Astrocyte (in vitro differentiated cells and primary cell): Measurements from ENCODE around the gene KCNK2.

ENCODE experiments used
- EZH2 ChIP-seq: IDR thresholded peaks from 2 replicates; pipeline ENCODE4 v1.6.1; 2012; ENCODE audit warnings: mild to moderate bottlenecking, low read length, inconsistent platforms; ENCODE audit not compliant: insufficient read depth
- TF ChIP-seq, protein P1 (sequence below): IDR thresholded peaks from 2 replicates; pipeline ENCODE4 v1.5.1; 2011; ENCODE audit warnings: low read depth, mild to moderate bottlenecking, inconsistent platforms, low read length, moderate library complexity; ENCODE audit not compliant: insufficient read depth

DNA sequence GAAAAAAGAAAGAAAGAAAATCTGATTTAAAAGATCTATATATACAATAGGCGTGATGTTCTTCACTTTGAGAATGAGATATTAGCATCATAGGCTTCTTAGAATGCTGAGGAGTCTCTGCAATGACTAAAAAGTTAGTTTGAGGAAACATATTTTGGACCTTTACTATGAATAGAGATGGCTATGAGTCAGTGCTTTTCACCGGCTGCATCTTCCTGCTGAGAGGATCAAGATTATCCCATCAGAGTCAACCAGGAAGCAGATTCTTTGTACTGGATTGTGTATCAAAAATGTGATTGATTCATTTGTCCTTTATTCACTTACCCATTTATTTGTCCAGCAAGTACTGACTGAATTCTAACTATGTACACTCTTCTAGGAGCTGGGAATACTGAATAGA lies 144.2 kb downstream of the KCNK2 start:
- TF ChIP-seq, protein P1, sequence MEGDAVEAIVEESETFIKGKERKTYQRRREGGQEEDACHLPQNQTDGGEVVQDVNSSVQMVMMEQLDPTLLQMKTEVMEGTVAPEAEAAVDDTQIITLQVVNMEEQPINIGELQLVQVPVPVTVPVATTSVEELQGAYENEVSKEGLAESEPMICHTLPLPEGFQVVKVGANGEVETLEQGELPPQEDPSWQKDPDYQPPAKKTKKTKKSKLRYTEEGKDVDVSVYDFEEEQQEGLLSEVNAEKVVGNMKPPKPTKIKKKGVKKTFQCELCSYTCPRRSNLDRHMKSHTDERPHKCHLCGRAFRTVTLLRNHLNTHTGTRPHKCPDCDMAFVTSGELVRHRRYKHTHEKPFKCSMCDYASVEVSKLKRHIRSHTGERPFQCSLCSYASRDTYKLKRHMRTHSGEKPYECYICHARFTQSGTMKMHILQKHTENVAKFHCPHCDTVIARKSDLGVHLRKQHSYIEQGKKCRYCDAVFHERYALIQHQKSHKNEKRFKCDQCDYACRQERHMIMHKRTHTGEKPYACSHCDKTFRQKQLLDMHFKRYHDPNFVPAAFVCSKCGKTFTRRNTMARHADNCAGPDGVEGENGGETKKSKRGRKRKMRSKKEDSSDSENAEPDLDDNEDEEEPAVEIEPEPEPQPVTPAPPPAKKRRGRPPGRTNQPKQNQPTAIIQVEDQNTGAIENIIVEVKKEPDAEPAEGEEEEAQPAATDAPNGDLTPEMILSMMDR: no peak
- TF ChIP-seq EZH2: no peak
